T1000 (cell line): ENCODE measurements around the gene EGF.
"Not testable (repeated sequence)": the region's sequence is repeated elsewhere in the genome, so short reads cannot be mapped to it uniquely, and the experiment has no call there.

Experiments
- DNase-seq: peaks from one replicate; lab custom pipeline; 2025; ENCODE audit warnings: mixed read lengths; lab: John Stamatoyannopoulos, UW

The EGF gene

GRCh38 chr4:110034026-110034393 is 121.3 kb downstream of the EGF start:
- DNase-seq = no peak

GRCh38 chr4:110039164-110039563 is 126.5 kb downstream of the EGF start:
- DNase-seq = not testable (repeated sequence)

- DNase-seq = no peak
Observed at GRCh38 chr4:110041735-110042134, 129.1 kb downstream of the EGF start.

GRCh38 chr4:110042545-110043517 is 130.1 kb downstream of the EGF start:
- no peak for DNase-seq

- DNase-seq = no peak
Observed at GRCh38 chr4:110046588-110047049, 133.9 kb downstream of the EGF start.

- DNase-seq = no peak
Observed at GRCh38 chr4:110049951-110050925, 137.6 kb downstream of the EGF start.

GRCh38 chr4:110055158-110055768 is 142.6 kb downstream of the EGF start:
- DNase-seq = no peak

GRCh38 chr4:110058677-110059076 is 146.0 kb downstream of the EGF start:
- DNase-seq = no peak

- no peak for DNase-seq
Observed at GRCh38 chr4:110059556-110060191, 147.0 kb downstream of the EGF start.

- no peak for DNase-seq
Observed at GRCh38 chr4:110061076-110061475, 148.4 kb downstream of the EGF start.
